Panc1 (cell line): ENCODE results near the gene ADAMTS9. TPM values are rescaled to one million over a fixed set of nuclear protein-coding genes. Genes with fewer than 3 reads are reported as not detected.

Source experiments
- ATAC-seq: fragments of 200-7000 bp; cut with Tn5 transposase; 2 replicates; pipeline ENCODE4 v1.9.1; 2020; ENCODE audit warnings: mild to moderate bottlenecking, moderate library complexity
- BruUV-seq: library from RNA; stranded (reverse); fragments of 400-500 nt; replicated peaks from 2 replicates; lab custom pipeline; 2021; lab: Mats Ljungman, UMichigan
- CTCF ChIA-PET: fragments of 300-600 bp; sonication (Branson Sonifier 250); formaldehyde crosslinking; loops from one replicate; lab custom pipeline; 2022; ENCODE audit warnings: antibody characterized with exemption; lab: Charles Lee
- POLR2A ChIA-PET: fragments of 300-600 bp; sonication (Branson Sonifier 250); formaldehyde crosslinking; loops from one replicate; lab custom pipeline; 2022; ENCODE audit warnings: antibody characterized with exemption; lab: Charles Lee
- DNase-seq: peaks from one replicate; pipeline ENCODE4 v3.0.0-alpha.2; 2010; ENCODE audit warnings: low read depth, low spot score
- H3K27ac ChIP-seq: 2 replicates; pipeline ENCODE4 v1.5.1; 2011; ENCODE audit warnings: mild to moderate bottlenecking, low read length, inconsistent platforms
- H3K27me3 ChIP-seq: fragments of 200-500 bp; sonication (Bioruptor generic); 2 replicates; pipeline ENCODE4 v1.6.0; 2014; ENCODE audit warnings: low read length, inconsistent platforms; ENCODE audit not compliant: control insufficient read depth, insufficient read depth
- H3K36me3 ChIP-seq: fragments of 200-500 bp; sonication (Bioruptor generic); 2 replicates; pipeline ENCODE4 v1.5.1; 2014; ENCODE audit warnings: inconsistent platforms, mild to moderate bottlenecking, low read length, moderate library complexity; ENCODE audit not compliant: control insufficient read depth, insufficient read depth
- H3K4me1 ChIP-seq: 2 replicates; pipeline ENCODE4 v1.5.1; 2011; ENCODE audit warnings: inconsistent platforms, mild to moderate bottlenecking, low read length, moderate library complexity; ENCODE audit not compliant: control insufficient read depth, insufficient read depth
- H3K4me3 ChIP-seq, 2 experiments: 2 replicates each; pipeline ENCODE4 v1.5.1; 2011 to 2012; ENCODE audit warnings: low read depth in 2 of 2, low read length in 2 of 2, mild to moderate bottlenecking in 2 of 2, inconsistent platforms in 1 of 2, moderate library complexity in 1 of 2
- H3K9me3 ChIP-seq: fragments of 200-500 bp; sonication (Bioruptor generic); 2 replicates; pipeline ENCODE4 v1.5.1; 2014; ENCODE audit warnings: low read depth, mild to moderate bottlenecking, inconsistent platforms, low read length, moderate library complexity; ENCODE audit not compliant: control insufficient read depth, insufficient read depth
- POLR2AphosphoS5 ChIP-seq: IDR thresholded peaks from 2 replicates; pipeline ENCODE4 v1.6.1; 2012; ENCODE audit warnings: mild to moderate bottlenecking, low read depth, low read length, moderate library complexity
- SIN3A ChIP-seq: IDR thresholded peaks from 2 replicates; pipeline ENCODE4 v1.6.1; 2012; ENCODE audit warnings: low read depth, mild to moderate bottlenecking, low read length, moderate library complexity, borderline replicate concordance; ENCODE audit not compliant: insufficient read depth
- TCF7L2 ChIP-seq: IDR thresholded peaks from 2 replicates; pipeline ENCODE4 v1.6.1; 2011; ENCODE audit warnings: mild to moderate bottlenecking, low read depth, low read length, inconsistent platforms
- in situ Hi-C: cut with HindIII; loops from 2 replicates; pipeline ENCODE4 v1.10.0; 2016; ENCODE audit warnings: low sequenced_read_pairs, low pct_unique_long_range_greater_than_20kb
- intact Hi-C: fragments of 100-400 bp; cut with micrococcal nuclease; formaldehyde crosslinking; loops from one replicate; pipeline ENCODE4 v1.10.0; 2022; ENCODE audit not compliant: unreplicated experiment
- total RNA-seq: library from RNA; stranded (reverse); gene quantifications from one replicate; pipeline ENCODE4 v1.2.1, GENCODE V29; 2021; ENCODE audit not compliant: unreplicated experiment
- TF ChIP-seq, protein P1 (sequence below): fragments of 450-650 bp; IDR thresholded peaks from 2 replicates; pipeline ENCODE4 v1.5.1; 2017; ENCODE audit warnings: mild to moderate bottlenecking
- TF ChIP-seq, protein P2 (sequence below), 2 experiments: IDR thresholded peaks; 2 replicates each; pipeline ENCODE4 v1.6.1; 2011 to 2012; ENCODE audit warnings: low read depth in 2 of 2, control low read depth in 1 of 2, low read length in 1 of 2, mild to moderate bottlenecking in 1 of 2, moderate library complexity in 1 of 2; ENCODE audit not compliant: insufficient read depth in 1 of 2

ADAMTS9 gene
- total RNA-seq, 1 experiment from 2014 or later = 0.05 TPM

DNA sequence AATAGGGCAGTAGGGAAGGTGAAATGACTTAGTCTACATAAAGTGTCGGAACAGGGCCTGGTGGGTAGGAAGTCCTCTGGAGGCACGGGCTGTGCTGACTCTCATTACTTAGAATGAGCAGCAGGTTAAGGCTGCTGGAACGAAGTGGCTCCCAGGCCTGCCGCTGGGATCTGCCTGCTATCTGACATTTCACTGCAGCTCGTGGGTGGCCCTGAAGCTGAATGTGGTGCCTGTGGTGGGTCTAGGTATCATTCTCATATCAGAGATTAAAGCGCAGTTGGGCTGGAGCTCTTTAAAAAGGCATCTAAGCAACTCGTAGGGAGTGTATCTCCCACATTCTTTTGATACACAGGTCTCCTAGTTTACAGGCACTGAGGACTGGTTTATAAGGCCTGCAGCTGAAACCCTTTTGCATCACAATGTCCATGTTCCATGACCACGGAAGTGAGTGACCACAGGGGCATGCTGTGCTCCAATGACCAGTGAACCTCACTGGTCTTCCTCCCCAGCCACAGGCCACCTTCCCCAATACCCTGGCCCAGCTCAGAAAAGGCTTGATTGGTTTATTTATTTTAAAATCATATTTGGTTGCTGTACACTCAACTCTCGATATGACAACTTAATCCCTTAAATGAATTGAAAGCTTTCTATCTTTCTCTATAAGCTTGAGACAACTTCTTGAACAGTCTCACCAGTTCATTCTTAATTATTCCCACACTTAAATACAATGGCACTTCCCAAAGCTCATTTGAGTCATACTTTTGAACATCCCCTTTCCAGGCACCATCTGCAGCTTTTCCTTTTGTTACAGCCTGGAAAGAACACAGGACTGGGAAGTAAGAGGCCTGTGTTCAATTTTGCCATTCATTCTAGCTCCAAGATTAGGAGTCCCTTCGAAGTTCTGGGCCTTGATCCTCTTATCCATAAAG, 19.0 kb downstream of the ADAMTS9 start:
- in situ Hi-C loops (no loop called here), intact Hi-C loops (no loop called here)
- Histone ChIP-seq H3K4me3 (no peak overlapping the region), H3K9me3 (no peaks in the 10 kb centered on the region), H3K36me3 (no peaks in the 10 kb centered on the region), H3K4me1 (no peaks in the 10 kb centered on the region), H3K27ac (no peak overlapping the region), H3K27me3 (no peaks in the 10 kb centered on the region)
- ChIA-PET CTCF (no interaction called here), POLR2A (no interaction called here)
- ATAC-seq (no peak), DNase-seq (no peak)
- TF ChIP-seq SIN3A = no peak
- TF ChIP-seq, protein P1, sequence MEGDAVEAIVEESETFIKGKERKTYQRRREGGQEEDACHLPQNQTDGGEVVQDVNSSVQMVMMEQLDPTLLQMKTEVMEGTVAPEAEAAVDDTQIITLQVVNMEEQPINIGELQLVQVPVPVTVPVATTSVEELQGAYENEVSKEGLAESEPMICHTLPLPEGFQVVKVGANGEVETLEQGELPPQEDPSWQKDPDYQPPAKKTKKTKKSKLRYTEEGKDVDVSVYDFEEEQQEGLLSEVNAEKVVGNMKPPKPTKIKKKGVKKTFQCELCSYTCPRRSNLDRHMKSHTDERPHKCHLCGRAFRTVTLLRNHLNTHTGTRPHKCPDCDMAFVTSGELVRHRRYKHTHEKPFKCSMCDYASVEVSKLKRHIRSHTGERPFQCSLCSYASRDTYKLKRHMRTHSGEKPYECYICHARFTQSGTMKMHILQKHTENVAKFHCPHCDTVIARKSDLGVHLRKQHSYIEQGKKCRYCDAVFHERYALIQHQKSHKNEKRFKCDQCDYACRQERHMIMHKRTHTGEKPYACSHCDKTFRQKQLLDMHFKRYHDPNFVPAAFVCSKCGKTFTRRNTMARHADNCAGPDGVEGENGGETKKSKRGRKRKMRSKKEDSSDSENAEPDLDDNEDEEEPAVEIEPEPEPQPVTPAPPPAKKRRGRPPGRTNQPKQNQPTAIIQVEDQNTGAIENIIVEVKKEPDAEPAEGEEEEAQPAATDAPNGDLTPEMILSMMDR = no peak
- TF ChIP-seq TCF7L2 = no peak
- TF ChIP-seq POLR2AphosphoS5 = no peak
- TF ChIP-seq, protein P2, sequence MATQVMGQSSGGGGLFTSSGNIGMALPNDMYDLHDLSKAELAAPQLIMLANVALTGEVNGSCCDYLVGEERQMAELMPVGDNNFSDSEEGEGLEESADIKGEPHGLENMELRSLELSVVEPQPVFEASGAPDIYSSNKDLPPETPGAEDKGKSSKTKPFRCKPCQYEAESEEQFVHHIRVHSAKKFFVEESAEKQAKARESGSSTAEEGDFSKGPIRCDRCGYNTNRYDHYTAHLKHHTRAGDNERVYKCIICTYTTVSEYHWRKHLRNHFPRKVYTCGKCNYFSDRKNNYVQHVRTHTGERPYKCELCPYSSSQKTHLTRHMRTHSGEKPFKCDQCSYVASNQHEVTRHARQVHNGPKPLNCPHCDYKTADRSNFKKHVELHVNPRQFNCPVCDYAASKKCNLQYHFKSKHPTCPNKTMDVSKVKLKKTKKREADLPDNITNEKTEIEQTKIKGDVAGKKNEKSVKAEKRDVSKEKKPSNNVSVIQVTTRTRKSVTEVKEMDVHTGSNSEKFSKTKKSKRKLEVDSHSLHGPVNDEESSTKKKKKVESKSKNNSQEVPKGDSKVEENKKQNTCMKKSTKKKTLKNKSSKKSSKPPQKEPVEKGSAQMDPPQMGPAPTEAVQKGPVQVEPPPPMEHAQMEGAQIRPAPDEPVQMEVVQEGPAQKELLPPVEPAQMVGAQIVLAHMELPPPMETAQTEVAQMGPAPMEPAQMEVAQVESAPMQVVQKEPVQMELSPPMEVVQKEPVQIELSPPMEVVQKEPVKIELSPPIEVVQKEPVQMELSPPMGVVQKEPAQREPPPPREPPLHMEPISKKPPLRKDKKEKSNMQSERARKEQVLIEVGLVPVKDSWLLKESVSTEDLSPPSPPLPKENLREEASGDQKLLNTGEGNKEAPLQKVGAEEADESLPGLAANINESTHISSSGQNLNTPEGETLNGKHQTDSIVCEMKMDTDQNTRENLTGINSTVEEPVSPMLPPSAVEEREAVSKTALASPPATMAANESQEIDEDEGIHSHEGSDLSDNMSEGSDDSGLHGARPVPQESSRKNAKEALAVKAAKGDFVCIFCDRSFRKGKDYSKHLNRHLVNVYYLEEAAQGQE (IDR thresholded peaks at IDR 0.05; ENCODE audit: insufficient read depth in 1 of 2, low read depth in 2 of 2, low read length in 1 of 2) = no peak
- no TSS peak for BruUV-seq

DNA sequence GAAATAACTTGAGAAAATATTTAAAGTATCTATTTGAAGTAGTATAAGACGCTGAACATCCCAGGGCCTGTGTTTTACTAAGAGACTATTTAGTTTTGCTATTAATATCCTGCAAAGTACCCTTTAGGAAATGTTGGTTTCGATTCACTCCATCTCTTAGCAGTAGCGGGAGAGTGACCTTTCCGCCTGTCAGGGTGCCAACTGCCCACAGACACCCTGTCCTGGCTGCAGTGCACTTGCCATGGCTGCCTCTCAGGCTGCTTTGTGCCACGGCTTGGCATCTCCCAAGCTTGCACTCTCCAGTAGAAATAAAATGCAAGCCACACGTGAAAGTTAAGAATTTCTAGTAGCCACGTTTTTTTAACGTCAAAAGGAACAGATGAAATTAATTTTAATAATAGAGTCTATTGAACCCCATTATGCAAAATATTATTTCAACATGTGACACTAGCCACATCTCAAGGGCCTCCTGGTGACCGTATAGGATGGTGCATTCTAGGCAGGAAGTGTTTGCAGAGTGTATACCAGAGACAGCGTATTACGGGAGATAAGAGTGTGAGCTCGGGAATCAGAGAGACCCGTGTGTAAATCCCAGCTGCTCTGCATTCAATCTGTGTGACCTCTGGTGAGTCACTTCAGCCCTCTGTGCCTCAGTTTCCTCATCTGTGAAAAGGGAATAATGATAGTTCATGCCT, 19.8 kb downstream of the ADAMTS9 start:
- in situ Hi-C loops (no loop called here), intact Hi-C loops (no loop called here)
- BruUV-seq = no TSS peak
- no peaks in the 10 kb centered on the region for H3K36me3 ChIP-seq
- no peak for ATAC-seq
- H3K4me3 ChIP-seq = no peak overlapping the region
- H3K4me1 ChIP-seq = no peaks in the 10 kb centered on the region
- CTCF ChIA-PET = no interaction called here
- TF ChIP-seq, protein P2 (IDR thresholded peaks at IDR 0.05; ENCODE audit: insufficient read depth in 1 of 2, low read depth in 2 of 2, low read length in 1 of 2) = no peak
- TF ChIP-seq SIN3A = no peak
- TF ChIP-seq, protein P1 = no peak
- TF ChIP-seq POLR2AphosphoS5 = no peak
- TF ChIP-seq TCF7L2 = no peak
- no peak overlapping the region for H3K27ac ChIP-seq
- DNase-seq = no peak
- no peaks in the 10 kb centered on the region for H3K9me3 ChIP-seq
- no peaks in the 10 kb centered on the region for H3K27me3 ChIP-seq
- POLR2A ChIA-PET = no interaction called here
